SHP77 treated with DMSO at 0.1 percent for 48 hours (cell line): ENCODE measurements around the gene PDILT.
"Not testable (repeated sequence)": the region's sequence is repeated elsewhere in the genome, so short reads cannot be mapped to it uniquely, and the experiment has no call there.

Experiments
- DNase-seq: peaks from one replicate; lab custom pipeline; 2025; lab: John Stamatoyannopoulos, UW

Gene PDILT, protein sequence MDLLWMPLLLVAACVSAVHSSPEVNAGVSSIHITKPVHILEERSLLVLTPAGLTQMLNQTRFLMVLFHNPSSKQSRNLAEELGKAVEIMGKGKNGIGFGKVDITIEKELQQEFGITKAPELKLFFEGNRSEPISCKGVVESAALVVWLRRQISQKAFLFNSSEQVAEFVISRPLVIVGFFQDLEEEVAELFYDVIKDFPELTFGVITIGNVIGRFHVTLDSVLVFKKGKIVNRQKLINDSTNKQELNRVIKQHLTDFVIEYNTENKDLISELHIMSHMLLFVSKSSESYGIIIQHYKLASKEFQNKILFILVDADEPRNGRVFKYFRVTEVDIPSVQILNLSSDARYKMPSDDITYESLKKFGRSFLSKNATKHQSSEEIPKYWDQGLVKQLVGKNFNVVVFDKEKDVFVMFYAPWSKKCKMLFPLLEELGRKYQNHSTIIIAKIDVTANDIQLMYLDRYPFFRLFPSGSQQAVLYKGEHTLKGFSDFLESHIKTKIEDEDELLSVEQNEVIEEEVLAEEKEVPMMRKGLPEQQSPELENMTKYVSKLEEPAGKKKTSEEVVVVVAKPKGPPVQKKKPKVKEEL

DNA sequence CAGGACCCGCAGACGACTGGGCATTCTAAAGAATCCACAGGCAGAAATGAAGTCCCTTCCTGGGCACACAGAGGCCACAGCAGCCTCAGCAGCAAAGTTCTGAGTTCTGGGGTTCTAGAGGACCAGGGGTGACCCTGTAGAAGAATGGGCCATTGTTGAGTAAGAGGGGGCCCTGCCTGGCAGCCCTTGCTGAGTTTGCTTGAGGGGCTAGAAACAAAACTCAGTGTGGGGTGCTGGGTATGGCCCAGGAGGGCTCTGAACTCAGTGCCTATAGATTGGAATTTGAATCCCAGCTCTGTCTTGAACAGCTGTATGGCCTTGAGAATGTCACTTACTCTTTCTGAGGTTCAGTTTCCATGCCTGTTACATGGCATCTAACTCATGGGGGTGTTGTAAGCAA, at the start of gene PDILT:
TSS of gene PDILT (minus strand) at position 101 of the 400 bp plus-strand sequence. CDS start 5,437 bp downstream, outside the sequence.
- no peak for DNase-seq

DNA sequence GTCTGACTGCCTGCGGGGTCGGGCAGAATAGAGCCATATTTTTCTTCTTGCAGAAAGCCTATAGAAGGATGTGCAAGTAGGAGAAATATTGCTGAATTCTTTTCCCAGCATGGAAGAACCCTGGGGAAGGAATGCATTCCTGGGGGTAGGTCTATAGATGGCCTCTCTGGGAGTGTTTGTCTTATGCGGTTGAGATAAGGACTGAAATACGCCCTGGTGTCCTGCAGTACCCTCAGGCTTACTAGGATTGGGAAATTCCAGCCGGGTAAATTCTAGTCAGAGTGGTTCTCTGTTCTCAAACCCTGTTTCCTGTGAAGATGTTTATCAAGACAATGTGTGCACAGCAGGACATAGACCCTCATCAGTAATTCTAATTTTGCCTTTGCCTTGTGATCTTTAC, 49.1 kb upstream of the PDILT start:
- DNase-seq: not testable (repeated sequence)

DNA sequence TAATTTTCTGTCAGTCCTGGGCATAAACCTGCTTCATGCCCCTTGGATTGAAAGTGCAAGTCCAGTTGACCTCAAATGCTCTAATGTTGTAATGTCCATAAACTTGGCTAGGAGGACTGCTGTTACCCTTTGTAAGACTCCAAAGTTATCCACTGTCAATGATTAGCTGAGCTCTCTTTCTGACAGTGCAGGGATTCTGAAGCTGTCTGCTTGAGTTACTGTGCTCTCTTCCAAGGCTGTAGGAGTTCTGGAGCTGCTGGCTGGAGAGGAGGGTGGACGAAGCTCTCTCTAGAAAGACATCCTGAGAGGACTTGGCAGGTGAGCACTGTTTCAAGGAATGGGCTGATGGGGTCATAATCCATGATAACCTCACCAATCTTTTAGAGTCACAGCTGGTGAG, 46.8 kb upstream of the PDILT start, which contains the start of gene ACSM2A:
TSS of gene ACSM2A (plus strand) at position 158 of the 400 bp plus-strand sequence. CDS start 8,594 bp downstream, outside the sequence.
- DNase-seq: not testable (repeated sequence)

DNA sequence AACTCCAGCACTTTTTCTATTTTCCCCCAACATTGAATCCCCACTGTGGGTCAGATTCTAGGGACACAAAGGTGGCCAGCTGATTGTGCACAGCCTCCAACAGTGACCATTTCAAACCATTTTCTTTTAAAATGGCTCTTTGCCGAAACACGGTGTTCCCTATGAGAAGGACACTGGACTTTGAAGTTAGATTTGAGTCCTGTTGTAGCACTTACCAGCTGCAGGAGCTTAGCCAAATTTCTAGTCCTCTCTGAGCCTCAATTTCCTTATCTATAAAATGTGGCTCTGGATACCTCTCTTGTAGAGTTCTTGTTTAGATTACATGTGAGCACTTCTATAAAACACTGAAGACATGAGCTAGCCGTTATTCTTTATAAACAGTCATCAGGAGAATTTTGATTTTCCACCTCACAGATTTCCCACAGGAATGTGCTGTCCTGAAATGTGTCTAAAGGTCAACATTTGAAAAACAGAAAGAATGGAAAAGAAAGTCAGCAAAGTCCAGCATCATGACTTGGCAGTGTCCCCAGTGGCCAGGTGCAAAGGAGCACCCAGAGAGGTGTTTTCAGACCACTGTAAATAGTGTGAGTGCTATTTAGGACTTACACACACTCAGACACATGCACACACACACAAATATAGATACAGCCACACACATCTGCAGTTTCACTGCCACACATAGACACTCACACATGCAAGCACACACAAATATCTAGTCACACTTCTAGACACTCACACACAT, 42.3 kb upstream of the PDILT start:
- not testable (repeated sequence) for DNase-seq

DNA sequence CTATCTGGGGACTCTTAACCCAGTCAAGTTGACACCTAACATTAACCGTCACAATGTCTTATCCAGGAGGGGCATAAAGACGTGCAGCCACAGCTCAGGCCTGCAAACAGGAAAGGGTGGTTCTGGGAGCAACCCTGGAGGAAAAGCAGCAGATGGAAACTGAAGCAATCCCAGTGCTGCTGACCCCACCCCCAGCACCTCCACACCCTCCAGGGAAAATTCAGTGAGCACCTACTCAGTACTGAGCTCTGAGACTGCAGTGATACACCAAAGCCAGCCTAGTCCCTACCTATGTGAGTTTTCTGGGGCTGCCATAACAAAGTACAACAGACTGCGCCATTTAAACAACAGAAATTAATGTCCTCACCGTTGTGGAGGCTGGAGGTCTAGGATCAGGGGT, 37.3 kb upstream of the PDILT start:
- DNase-seq: not testable (repeated sequence)

DNA sequence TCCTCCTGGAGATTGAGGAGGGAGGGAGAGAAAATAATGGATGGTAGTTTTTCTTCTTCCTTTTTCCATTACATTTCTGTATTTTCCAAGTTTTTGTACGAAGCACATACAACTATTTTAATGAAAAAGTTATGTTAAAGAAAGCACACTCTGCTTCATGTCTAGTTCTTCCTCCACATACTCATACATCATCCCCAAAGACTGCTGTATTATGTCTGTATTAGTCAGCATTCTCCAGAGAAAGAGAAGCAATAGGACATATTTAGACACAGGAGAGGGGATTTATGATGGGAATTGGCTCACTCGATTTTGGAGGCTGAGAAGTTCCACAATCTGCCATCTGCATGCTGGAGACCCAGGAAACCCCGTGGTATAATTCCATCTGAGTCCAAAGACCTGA, 36.7 kb upstream of the PDILT start:
- no peak for DNase-seq

DNA sequence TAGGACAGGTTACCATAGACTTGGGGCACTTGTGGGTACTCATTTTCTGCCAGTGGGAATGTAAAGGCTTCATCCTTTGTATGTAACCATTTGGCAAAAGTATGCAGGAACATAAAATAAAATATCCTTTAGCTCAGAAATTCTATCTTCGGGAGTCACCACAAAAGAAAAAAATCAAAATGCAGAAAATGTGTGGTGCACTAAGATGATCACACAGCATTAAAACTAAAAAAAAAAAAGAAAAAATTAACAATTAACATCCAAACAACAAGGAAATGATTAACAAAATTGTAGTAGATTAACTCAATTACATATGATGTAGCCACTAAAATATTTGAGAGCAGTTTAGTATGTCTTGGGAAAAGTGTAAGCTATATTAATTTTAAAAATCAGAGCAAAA, 36.2 kb upstream of the PDILT start:
- not testable (repeated sequence) for DNase-seq

DNA sequence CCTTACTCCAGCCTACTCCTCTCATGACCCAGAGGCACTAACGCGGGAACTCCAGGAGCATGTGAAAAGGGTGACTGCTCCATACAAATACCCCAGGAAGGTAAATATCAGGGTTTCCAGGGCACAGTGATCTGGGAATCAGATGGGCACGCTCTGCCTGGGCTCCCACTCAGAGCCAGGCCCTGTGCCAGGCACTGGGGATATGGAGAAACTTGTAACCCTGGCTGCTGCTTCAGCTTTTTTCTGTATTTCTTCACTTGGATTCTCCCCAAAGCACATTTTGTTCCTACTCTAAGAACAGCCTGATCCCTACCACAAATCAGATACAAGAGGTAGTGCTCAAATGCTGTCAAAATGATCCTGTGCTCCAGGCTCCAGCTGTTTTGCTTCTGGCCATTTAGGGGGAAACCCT, 35.3 kb upstream of the PDILT start:
- DNase-seq: not testable (repeated sequence)

DNA sequence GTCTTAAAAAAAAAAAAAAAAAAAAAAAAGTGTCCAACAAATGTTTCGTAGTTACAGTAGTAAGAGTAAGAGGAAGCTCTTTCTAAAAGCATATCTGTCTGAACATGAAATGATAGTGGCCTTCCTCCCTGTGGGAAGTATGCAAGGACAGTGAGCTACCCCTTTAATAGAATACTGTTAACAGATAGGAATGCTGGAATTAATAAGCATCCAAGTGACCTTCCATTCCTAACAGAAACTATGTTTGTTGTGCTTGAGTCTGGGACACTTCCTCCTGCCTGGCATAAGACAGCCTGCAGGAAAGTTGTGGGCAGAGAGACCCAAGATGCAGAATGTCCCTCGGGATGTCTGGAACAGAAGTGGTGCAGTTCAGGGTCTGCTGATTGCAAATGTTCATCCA, 34.4 kb upstream of the PDILT start:
- not testable (repeated sequence) for DNase-seq

DNA sequence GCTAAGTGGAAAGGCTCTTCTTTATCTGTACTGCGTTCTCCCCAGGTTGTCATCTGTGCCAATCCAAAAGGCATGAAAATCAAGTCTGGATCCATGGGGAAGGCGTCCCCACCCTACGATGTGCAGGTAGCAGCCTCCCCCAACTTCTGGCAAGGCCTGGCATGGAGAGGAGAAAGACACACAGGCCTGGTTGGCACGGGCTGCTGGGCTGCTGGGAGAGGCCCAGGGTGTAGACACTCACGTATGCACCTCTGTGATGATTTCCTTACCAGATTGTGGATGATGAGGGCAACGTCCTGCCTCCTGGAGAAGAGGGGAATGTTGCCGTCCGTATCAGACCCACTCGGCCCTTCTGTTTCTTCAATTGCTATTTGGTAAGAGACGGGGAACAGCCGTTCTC, 26.4 kb upstream of the PDILT start:
- no peak for DNase-seq

DNA sequence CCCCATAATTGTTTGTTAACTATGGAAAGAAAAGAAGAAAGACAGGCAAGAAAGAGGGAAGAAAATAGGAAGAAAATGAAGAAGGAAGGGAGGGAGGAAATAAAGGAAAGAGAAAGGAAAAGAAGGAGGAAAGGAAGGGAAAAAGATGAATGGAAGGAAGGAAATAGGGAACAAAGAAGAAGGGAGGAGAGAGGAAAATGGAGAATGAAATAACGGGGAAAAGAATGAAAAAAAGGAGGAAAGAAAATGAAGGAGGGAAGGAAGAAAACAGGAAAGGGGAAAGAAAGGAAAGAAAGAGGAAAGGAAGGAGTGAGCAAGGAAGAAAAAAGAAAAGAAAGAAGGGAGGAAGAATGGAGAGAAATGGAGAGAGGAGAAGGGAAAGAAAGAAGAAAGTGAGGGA, 25.9 kb upstream of the PDILT start:
- DNase-seq: not testable (repeated sequence)

DNA sequence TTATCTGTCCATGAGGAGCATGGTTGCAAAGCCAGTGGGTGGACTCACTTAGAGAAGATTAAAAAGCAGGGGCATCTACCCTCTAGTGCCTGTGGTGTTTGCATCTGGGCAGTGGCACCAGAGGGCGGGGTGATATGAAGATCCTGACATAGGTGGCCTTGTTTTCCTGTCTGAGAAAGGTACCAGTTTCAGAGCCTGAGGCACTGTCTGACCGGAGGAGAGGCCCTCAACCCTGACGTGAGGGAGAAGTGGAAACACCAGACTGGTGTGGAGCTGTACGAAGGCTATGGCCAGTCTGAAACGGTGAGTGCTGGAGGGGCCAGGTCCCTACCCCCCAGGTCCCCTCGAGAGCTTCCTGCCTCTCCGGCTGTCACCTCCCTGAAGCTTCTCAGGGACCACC, 25.0 kb upstream of the PDILT start:
- DNase-seq: not testable (repeated sequence)

DNA sequence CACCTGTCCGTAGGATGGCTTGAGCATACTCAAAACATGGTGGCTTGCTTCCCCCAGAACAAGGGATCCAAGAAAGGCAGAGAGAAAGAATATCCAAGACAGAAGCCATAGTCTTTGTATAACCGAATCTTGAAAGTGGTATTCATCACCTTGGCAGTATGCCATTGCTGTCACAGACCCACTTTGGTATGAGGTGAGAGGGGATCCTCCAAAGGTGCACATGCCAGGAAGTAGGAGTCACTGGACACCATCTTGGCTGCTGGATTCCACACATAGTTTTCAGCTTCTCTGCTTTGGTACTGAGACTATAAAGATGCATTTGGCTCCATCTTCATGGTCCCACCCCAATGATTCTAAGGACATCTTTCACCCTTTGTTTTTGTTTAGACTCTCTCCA, 22.9 kb upstream of the PDILT start:
- DNase-seq: not testable (repeated sequence)

DNA sequence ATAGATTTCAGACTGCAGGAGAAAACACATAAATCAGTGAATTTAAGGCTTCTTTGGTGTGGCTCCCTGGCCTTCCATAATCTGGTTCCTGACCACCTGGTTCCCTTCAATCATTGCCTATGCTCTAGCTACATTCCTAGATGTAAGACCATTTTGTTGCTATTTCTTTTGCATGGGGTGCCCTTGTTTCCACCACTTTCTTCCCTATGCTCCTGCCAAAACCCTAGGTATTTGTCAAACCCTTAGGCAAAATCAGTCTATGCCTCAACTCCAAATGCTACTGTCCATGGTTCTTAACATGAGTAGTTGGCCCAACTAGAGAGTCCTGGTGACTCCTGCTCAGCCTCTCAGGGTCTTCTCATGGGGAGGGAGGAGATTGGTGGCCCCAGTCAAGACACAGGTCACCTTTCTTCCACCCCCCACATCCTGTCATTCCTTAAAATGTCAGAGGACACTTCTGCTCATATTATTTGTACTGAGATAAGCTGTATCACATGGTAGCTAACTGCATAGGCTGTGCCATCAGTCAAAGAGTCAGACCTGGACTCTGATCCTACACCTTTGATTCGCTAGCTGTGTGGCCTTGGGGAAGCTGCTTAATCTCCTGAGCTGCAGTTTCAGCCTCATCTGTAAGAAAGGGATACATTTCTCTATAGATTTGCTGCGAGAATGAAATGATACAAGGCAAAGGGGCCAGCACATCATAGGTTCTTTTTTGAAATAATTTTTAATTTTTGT, 19.8 kb upstream of the PDILT start:
- no peak for DNase-seq

DNA sequence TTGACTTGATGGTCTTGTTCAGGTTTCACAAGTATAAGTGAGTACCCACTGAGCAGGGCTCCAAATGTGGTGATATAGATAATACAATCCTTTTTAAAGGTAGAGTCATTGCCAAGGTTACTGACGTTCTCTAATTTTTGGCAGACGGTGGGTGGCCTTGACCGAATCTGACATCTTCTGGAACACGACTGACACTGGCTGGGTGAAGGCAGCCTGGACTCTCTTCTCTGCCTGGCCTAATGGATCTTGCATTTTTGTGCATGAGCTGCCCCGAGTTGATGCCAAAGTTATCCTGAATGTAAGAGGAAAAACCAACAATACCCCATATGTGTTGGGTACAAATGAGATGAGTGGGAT, 19.2 kb upstream of the PDILT start:
- DNase-seq: not testable (repeated sequence)

DNA sequence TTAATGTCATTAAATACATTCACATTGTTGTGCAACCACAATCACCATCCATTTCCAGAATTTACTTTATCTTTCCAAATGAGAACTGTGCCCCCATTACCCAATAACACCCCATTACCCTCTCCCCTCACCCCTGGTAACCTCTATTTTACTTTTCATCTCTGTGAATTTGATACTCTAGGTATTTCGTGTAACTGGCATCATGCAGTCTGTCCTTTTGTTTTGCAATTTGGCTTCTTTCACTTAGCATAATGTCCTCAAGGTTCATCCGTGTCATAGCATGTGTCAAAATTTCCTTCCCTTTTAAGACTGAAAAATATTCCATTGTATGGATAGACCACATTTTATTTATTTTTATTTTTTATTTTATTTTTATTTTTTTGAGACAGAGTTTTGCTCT, 17.2 kb upstream of the PDILT start:
- not testable (repeated sequence) for DNase-seq

DNA sequence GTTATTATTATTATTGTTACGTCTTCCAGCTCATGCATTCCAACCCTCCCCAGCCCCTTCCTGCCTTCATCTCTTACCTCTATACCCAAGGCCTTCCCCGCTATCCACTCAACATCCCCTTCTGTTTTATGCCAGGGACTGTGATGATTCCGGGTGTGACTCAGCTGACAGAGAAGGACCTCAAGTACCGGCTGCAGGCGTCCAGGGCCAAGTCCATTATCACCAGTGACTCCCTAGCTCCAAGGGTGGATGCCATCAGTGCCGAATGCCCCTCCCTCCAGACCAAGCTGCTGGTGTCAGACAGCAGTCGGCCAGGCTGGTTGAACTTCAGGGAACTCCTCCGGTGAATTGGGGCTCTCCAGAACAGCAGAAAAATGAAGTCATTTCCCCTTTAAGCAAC, 14.6 kb upstream of the PDILT start:
- DNase-seq: not testable (repeated sequence)

DNA sequence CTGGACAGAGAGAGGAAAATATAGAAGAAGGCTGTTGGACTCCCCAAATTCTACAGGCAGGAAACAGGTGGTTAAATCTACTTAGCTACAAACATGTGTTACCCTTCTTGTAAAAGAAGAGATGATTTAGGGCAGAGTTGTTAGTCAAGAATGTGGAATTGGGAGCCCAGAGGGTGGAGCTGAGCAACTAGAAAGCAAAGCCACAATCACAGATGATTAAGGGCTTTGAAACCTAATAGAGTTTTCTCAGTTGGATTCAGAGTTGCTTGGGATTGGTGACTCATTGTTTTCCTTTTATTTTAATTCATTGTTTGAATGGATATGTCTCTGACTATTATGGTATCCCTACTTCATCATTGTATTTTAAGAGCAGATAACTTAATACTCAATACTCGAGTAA, 11.0 kb upstream of the PDILT start:
- no peak for DNase-seq

DNA sequence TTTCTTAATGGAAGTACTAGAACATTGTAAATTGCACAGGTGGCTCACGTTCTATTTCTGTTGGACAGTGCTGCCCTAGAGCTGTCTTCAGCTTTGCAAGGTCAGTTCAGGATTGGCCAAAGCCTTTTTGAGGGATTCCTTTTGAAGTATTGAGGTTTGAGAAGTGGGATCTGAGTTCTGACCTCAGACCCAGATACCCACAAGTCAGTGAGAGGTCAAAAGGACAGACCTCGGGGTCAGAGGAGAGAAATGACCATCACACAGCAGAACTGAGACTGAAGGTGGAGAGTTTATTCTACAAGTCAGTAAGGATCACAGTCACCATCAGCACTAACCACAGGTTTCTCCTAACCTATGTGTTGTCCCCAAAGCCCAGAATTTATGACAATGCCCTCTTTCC, 6.5 kb upstream of the PDILT start:
- no peak for DNase-seq

DNA sequence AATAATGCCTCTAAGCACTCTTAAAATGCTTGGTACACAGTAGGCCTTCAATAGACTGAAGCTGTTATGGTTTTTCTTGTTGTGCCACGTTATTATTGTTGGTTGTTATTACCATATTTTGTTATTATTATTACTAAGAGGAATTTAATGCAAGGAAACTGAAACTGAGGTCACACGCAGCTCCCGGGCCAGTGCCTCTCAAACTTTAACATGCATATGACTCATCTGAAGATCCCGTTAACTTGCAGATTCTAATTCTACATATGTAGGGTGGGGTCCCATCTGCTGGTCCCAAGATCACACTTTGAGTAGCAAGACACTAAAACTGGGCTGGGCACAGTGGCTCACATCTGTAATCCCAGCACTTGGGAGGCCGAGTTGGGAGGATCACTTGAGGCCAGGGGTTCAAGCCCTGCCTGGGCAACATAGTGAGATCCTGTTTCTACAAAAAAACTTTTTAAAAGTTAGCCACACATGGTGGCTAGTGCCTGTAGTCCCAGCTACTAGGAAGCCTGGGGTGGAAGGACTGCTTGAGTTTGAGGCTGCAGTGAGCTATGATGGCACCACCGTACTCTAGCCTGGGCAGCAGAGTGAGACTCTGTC, 5.7 kb upstream of the PDILT start:
- DNase-seq: no peak

DNA sequence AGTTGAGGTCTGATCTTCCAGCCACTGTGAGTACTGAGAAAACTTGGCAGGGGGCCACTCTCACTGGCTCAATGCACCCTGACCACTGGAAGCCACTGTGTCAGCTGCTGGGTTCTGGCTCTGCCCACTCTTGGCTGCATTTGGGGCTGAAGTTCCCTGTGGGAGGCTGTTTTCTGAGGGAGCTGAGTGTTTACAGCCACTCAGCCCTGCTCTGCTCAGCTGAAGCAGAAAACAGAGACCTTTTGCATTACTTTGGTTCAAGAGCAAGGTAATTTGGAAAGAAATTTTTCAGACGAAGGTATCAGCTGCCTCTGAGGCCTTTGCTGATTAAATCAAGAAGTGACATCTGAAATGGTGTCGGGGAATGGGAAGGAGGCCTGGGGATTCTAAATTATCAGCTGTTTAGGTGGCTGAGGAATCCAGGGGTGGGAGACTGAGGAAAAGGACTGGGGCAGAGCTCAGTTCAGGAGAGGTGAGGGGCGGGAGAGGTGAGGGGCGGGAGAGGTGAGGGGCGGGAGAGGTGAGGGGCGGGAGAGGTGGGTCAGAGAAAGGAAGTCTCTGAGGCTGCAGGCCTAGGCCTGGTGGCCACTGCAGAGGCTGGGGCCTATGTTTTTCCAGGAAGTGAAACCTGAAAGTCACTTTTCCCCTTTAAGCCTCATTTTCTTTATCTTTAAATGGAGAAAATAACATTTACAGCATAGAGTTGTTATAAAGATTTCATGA, 5.0 kb upstream of the PDILT start, which contains the start of gene ACSM5:
TSS of gene ACSM5 (plus strand) at position 137 of the 723 bp plus-strand sequence. CDS start 1,951 bp downstream, outside the sequence.
- no peak for DNase-seq
